Large intestine (tissue), 3 donors: Measurements from ENCODE around the gene NHSL2. TPM values are rescaled to one million over a fixed set of nuclear protein-coding genes. Genes with fewer than 3 reads are reported as not detected.

Experiments
- DNase-seq, 2 donors: peaks; one replicate each; pipeline versions ENCODE4 v3.0.0 to v3.0.0-alpha.2; 2013
- H3K27ac ChIP-seq: one replicate; pipeline ENCODE4 v1.5.1; 2013; ENCODE audit warnings: low read length
- H3K27me3 ChIP-seq: 2 replicates; pipeline ENCODE4 v1.6.1; 2013; ENCODE audit warnings: low read length; ENCODE audit not compliant: control insufficient read depth, insufficient read depth
- H3K36me3 ChIP-seq: 2 replicates; pipeline ENCODE4 v1.6.1; 2013; ENCODE audit warnings: low read length; ENCODE audit not compliant: control insufficient read depth, insufficient read depth
- H3K4me1 ChIP-seq: one replicate; pipeline ENCODE4 v1.6.1; 2013; ENCODE audit warnings: low read length; ENCODE audit not compliant: control insufficient read depth, insufficient read depth
- H3K4me3 ChIP-seq: one replicate; pipeline ENCODE4 v1.5.1; 2013; ENCODE audit warnings: low read length
- H3K9me3 ChIP-seq: one replicate; pipeline ENCODE4 v1.6.1; 2013; ENCODE audit warnings: mild to moderate bottlenecking, low read depth, low read length, moderate library complexity; ENCODE audit not compliant: control insufficient read depth
- WGBS: methylation state at CpG from one replicate; pipeline ENCODE4 v1.1.5; 2013; ENCODE audit warnings: low lambda C conversion rate; ENCODE audit not compliant: insufficient coverage; 5-methylcytosine and 5-hydroxymethylcytosine counted together
- polyA plus RNA-seq: library from polyadenylated mRNA; unstranded; fragments of 120-200 nt; gene quantifications from one replicate; pipeline ENCODE4 v1.2.1, GENCODE V29; 2013

NHSL2 gene
- polyA plus RNA-seq, 1 donor, result 3.3 TPM

GRCh38 chrX:71906144-71906543 lies 4.5 kb upstream of the NHSL2 start:
- WGBS, result 80% methylated on average over 1 of the region's 5 CpGs
- H3K27me3 ChIP-seq, result peaks cover 23% of the 10 kb centered on the region
- no peak for DNase-seq
- H3K36me3 ChIP-seq, result no peaks in the 10 kb centered on the region
- no peak overlapping the region for H3K4me3 ChIP-seq
- no peaks in the 10 kb centered on the region for H3K4me1 ChIP-seq
- no peak overlapping the region for H3K27ac ChIP-seq
- no peaks in the 10 kb centered on the region for H3K9me3 ChIP-seq

- Histone ChIP-seq H3K27me3 (peaks cover 41% of the 10 kb centered on the region), H3K27ac (no peak overlapping the region), H3K9me3 (no peaks in the 10 kb centered on the region), H3K4me1 (no peaks in the 10 kb centered on the region), H3K36me3 (no peaks in the 10 kb centered on the region), H3K4me3 (no peak overlapping the region)
- no CpG with 5 or more reads among the region's 3 CpGs for WGBS
- DNase-seq, result no peak
Observed at GRCh38 chrX:71908387-71908786, 2.3 kb upstream of the NHSL2 start.

GRCh38 chrX:71909956-71910355 lies 689 bp upstream of the NHSL2 start:
- DNase-seq, result no peak
- Histone ChIP-seq H3K27ac (no peak overlapping the region), H3K27me3 (peaks cover 45% of the 10 kb centered on the region), H3K4me1 (no peaks in the 10 kb centered on the region), H3K4me3 (no peak overlapping the region), H3K9me3 (no peaks in the 10 kb centered on the region), H3K36me3 (no peaks in the 10 kb centered on the region)
- no CpG with 5 or more reads among the region's 8 CpGs for WGBS

- Histone ChIP-seq H3K4me1 (no peaks in the 10 kb centered on the region), H3K9me3 (no peaks in the 10 kb centered on the region), H3K4me3 (peak overlapping the region; percentile 18), H3K27ac (no peak overlapping the region), H3K27me3 (peaks cover 45% of the 10 kb centered on the region), H3K36me3 (no peaks in the 10 kb centered on the region)
- no CpG with 5 or more reads among the region's 85 CpGs for WGBS
- peak in 1 of 2 donors; percentile 11 for DNase-seq
Observed at GRCh38 chrX:71910986-71911730, 513 bp downstream of the NHSL2 start.

- H3K27ac ChIP-seq, result no peak overlapping the region
- DNase-seq, result no peak
Observed at GRCh38 chrX:71911731-71912050, 1.0 kb downstream of the NHSL2 start.

GRCh38 chrX:71912156-71912555 lies 1.5 kb downstream of the NHSL2 start:
- no CpG with 5 or more reads among the region's 7 CpGs for WGBS
- no peaks in the 10 kb centered on the region for H3K36me3 ChIP-seq
- no peak overlapping the region for H3K4me3 ChIP-seq
- H3K27ac ChIP-seq, result no peak overlapping the region
- H3K27me3 ChIP-seq, result peaks cover 44% of the 10 kb centered on the region
- no peak for DNase-seq
- H3K9me3 ChIP-seq, result no peaks in the 10 kb centered on the region
- H3K4me1 ChIP-seq, result no peaks in the 10 kb centered on the region

More at GRCh38 chrX:71911731-71912050, 1.0 kb downstream of the NHSL2 start:
- Histone ChIP-seq H3K36me3 (no peaks in the 10 kb centered on the region), H3K9me3 (no peaks in the 10 kb centered on the region), H3K4me1 (no peaks in the 10 kb centered on the region), H3K27me3 (peaks cover 45% of the 10 kb centered on the region), H3K4me3 (peak overlapping the region; percentile 18)
- no CpG with 5 or more reads among the region's 29 CpGs for WGBS

- no peaks in the 10 kb centered on the region for H3K9me3 ChIP-seq
- H3K4me3 ChIP-seq, result no peak overlapping the region
- DNase-seq, result no peak
- no CpG with 5 or more reads among the region's 6 CpGs for WGBS
- no peaks in the 10 kb centered on the region for H3K36me3 ChIP-seq
- no peak overlapping the region for H3K27ac ChIP-seq
- peaks cover 44% of the 10 kb centered on the region for H3K27me3 ChIP-seq
- no peaks in the 10 kb centered on the region for H3K4me1 ChIP-seq
Observed at GRCh38 chrX:71913156-71913950, 2.7 kb downstream of the NHSL2 start.

GRCh38 chrX:71917621-71918343 lies 7.1 kb downstream of the NHSL2 start:
- H3K4me3 ChIP-seq, result no peak overlapping the region
- H3K9me3 ChIP-seq, result no peaks in the 10 kb centered on the region
- DNase-seq, result no peak
- no peaks in the 10 kb centered on the region for H3K4me1 ChIP-seq
- H3K27ac ChIP-seq, result no peak overlapping the region
- peaks cover 11% of the 10 kb centered on the region for H3K27me3 ChIP-seq
- no peaks in the 10 kb centered on the region for H3K36me3 ChIP-seq
- WGBS, result 80% methylated on average over 1 of the region's 9 CpGs

- no peak for DNase-seq
- H3K36me3 ChIP-seq, result no peaks in the 10 kb centered on the region
- H3K9me3 ChIP-seq, result no peaks in the 10 kb centered on the region
- peaks cover 2% of the 10 kb centered on the region for H3K27me3 ChIP-seq
- WGBS, result no CpG with 5 or more reads among the region's 5 CpGs
- H3K27ac ChIP-seq, result no peak overlapping the region
- H3K4me3 ChIP-seq, result no peak overlapping the region
- H3K4me1 ChIP-seq, result no peaks in the 10 kb centered on the region
Observed at GRCh38 chrX:71919431-71919830, 8.8 kb downstream of the NHSL2 start.

GRCh38 chrX:71919886-71920285 lies 9.2 kb downstream of the NHSL2 start:
- H3K27ac ChIP-seq, result no peak overlapping the region
- no peaks in the 10 kb centered on the region for H3K9me3 ChIP-seq
- H3K36me3 ChIP-seq, result no peaks in the 10 kb centered on the region
- WGBS, result no CpG with 5 or more reads among the region's 4 CpGs
- H3K4me1 ChIP-seq, result no peaks in the 10 kb centered on the region
- H3K4me3 ChIP-seq, result no peak overlapping the region
- peaks cover 2% of the 10 kb centered on the region for H3K27me3 ChIP-seq
- DNase-seq, result no peak
